Sigmoid colon (tissue), 7 donors: Measurements from ENCODE around the gene UBR2. TPM values are rescaled to one million over a fixed set of nuclear protein-coding genes. Genes with fewer than 3 reads are reported as not detected.
"Not testable (repeated sequence)": the region's sequence is repeated elsewhere in the genome, so short reads cannot be mapped to it uniquely, and the experiment has no call there.

Experiments
- DNase-seq: peaks from one replicate; pipeline ENCODE4 v3.0.0-alpha.2; 2019
- H3K27ac ChIP-seq, 4 donors: fragments of 200-600 bp; sonication (generic); one replicate each; pipeline ENCODE4 v1.5.1; 2016 to 2019; ENCODE audit warnings: mild to moderate bottlenecking in 1 of 4
- H3K27me3 ChIP-seq, 3 donors: fragments of 200-600 bp; sonication (generic); one replicate each; pipeline ENCODE4 v1.5.1; 2019; ENCODE audit warnings: mild to moderate bottlenecking in 1 of 3
- H3K36me3 ChIP-seq, 4 donors: fragments of 200-600 bp; sonication (generic); one replicate each; pipeline ENCODE4 v1.5.1; 2016 to 2019
- H3K4me1 ChIP-seq, 4 donors: fragments of 200-600 bp; sonication (generic); one replicate each; pipeline ENCODE4 v1.5.1; 2017 to 2019
- H3K4me3 ChIP-seq, 4 donors: fragments of 200-600 bp; sonication (generic); one replicate each; pipeline ENCODE4 v1.5.1; 2017 to 2019; ENCODE audit warnings: mild to moderate bottlenecking in 2 of 4, moderate library complexity in 1 of 4
- H3K9me3 ChIP-seq, 4 donors: fragments of 200-600 bp in 3 of 4; sonication (generic) in 3 of 4; one replicate each; pipeline versions ENCODE4 v1.5.1 to v1.6.1; 2013 to 2019
- CTCF ChIP-seq, 4 experiments: fragments of 450-650 bp in 3 of 4; fragments of 200-600 bp in 1 of 4; IDR thresholded peaks; one replicate each; pipeline ENCODE4 v1.5.1; 2016 to 2019; ENCODE audit warnings: antibody characterized with exemption in 4 of 4, mild to moderate bottlenecking in 3 of 4, moderate library complexity in 2 of 4
- EP300 ChIP-seq, 4 donors: sonication (generic); formaldehyde crosslinking; IDR thresholded peaks; one replicate each; pipeline ENCODE4 v1.6.1; 2017; ENCODE audit warnings: antibody characterized with exemption in 4 of 4
- POLR2A ChIP-seq, 2 donors: fragments of 450-650 bp; IDR thresholded peaks; one replicate each; pipeline ENCODE4 v1.6.1; 2016; ENCODE audit warnings: antibody characterized with exemption in 2 of 2, mild to moderate bottlenecking in 2 of 2, moderate library complexity in 2 of 2
- POLR2AphosphoS5 ChIP-seq, 4 donors: sonication (generic); formaldehyde crosslinking; IDR thresholded peaks; one replicate each; pipeline ENCODE4 v1.6.1; 2017; ENCODE audit warnings: antibody characterized with exemption in 4 of 4
- WGBS, 2 donors: extraction: QIAGEN DNeasy Blood & Tissue Kit; methylation state at CpG; one replicate each; pipeline ENCODE4 v1.1.7; 2013; 5-methylcytosine and 5-hydroxymethylcytosine counted together
- intact Hi-C: fragments of 100-400 bp; cut with DNase I; formaldehyde crosslinking; loops from one replicate; pipeline ENCODE4 v1.15.1; 2023
- polyA plus RNA-seq, 3 donors: library from polyadenylated mRNA; stranded (reverse); fragments of 200-250 nt; gene quantifications; one replicate each; pipeline ENCODE4 v1.2.3, GENCODE V29; 2013
- total RNA-seq, 4 donors: library from RNA; depleted of rRNA; stranded (reverse); fragments of >200 nt; gene quantifications; one replicate each; pipeline ENCODE4 v1.1.0, GENCODE V29; 2016
- donor health status: healthy with polysubstance abuse.
- donor health status: Bipolar disorder and iron deficiency.
- donor health status: healthy.

Gene UBR2
- total and polyA plus RNA-seq, 7 donors = 6.6 to 34.3 (median 30.4) TPM

GRCh38 chr6:42661540-42662153, 97.8 kb downstream of the UBR2 start:
- TF ChIP-seq CTCF (IDR thresholded peaks at IDR 0.05) (peak; percentile 67 to 88 (median 87)), EP300 (IDR thresholded peaks at IDR 0.05) (no peak)

GRCh38 chr6:42664718-42665117, 100.9 kb downstream of the UBR2 start:
- TF ChIP-seq POLR2AphosphoS5 (IDR thresholded peaks at IDR 0.05) = no peak
- Histone ChIP-seq H3K4me1 (peaks cover 0 to 7% (median 0%) of the 10 kb centered on the region in 4 donors), H3K27me3 (no peaks in the 10 kb centered on the region), H3K36me3 (peaks cover 7 to 91% (median 39%) of the 10 kb centered on the region in 4 donors), H3K9me3 (no peaks in the 10 kb centered on the region), H3K27ac (no peak overlapping the region), H3K4me3 (no peak overlapping the region)
- DNase-seq = no peak
- WGBS, 2 donors = 93 to 95% methylated on average over 2 of the region's 2 CpGs
- intact Hi-C loops = no loop called here

More at GRCh38 chr6:42661540-42662153, 97.8 kb downstream of the UBR2 start:
- no peaks in the 10 kb centered on the region for H3K9me3 ChIP-seq
- H3K4me1 ChIP-seq = peaks cover 0 to 7% (median 0%) of the 10 kb centered on the region in 4 donors
- 0 to 1% methylated on average over 5 of the region's 5 CpGs for WGBS, 2 donors
- peaks cover 8 to 93% (median 43%) of the 10 kb centered on the region in 4 donors for H3K36me3 ChIP-seq
- peak; percentile 90 for DNase-seq
- no peaks in the 10 kb centered on the region for H3K27me3 ChIP-seq
- peak overlapping the region in 1 of 4 donors; percentile 3 for H3K27ac ChIP-seq
- H3K4me3 ChIP-seq = no peak overlapping the region
- intact Hi-C loops = loop anchor here (1.0 to 2.0 kb wide), 3 partner anchors 65 to 238 kb away; no protein-coding TSS in a partner anchor

- H3K27ac ChIP-seq = not testable (repeated sequence)
- WGBS, 2 donors = 74 to 88% methylated on average over 6 of the region's 6 CpGs
Measured at GRCh38 chr6:42674368-42674767, 110.5 kb downstream of the UBR2 start.

GRCh38 chr6:42674780-42675179, 111.0 kb downstream of the UBR2 start:
- Histone ChIP-seq H3K27me3 (no peaks in the 10 kb centered on the region), H3K4me3 (no peak overlapping the region), H3K36me3 (peaks cover 27 to 100% (median 83%) of the 10 kb centered on the region in 4 donors), H3K9me3 (no peaks in the 10 kb centered on the region), H3K4me1 (no peaks in the 10 kb centered on the region), H3K27ac (no peak overlapping the region)
- DNase-seq = no peak
- intact Hi-C loops = no loop called here
- no peak for TF ChIP-seq CTCF (IDR thresholded peaks at IDR 0.05)
- TF ChIP-seq POLR2A (IDR thresholded peaks at IDR 0.05) = no peak
- TF ChIP-seq EP300 (IDR thresholded peaks at IDR 0.05) = no peak
- TF ChIP-seq POLR2AphosphoS5 (IDR thresholded peaks at IDR 0.05) = no peak
- WGBS, 2 donors = 89 to 97% methylated on average over 3 of the region's 3 CpGs

More at GRCh38 chr6:42674368-42674767, 110.5 kb downstream of the UBR2 start:
- H3K4me3 ChIP-seq, intact Hi-C loops, DNase-seq, H3K27me3 ChIP-seq, H3K9me3 ChIP-seq, H3K4me1 ChIP-seq: not testable (repeated sequence)
- H3K36me3 ChIP-seq = peaks cover 27 to 100% (median 84%) of the 10 kb centered on the region in 4 donors

- no peak for DNase-seq
- Histone ChIP-seq H3K36me3 (peaks cover 19 to 100% (median 65%) of the 10 kb centered on the region in 4 donors), H3K27me3 (no peaks in the 10 kb centered on the region), H3K4me1 (no peaks in the 10 kb centered on the region), H3K27ac (no peak overlapping the region), H3K9me3 (no peaks in the 10 kb centered on the region), H3K4me3 (no peak overlapping the region)
- intact Hi-C loops = no loop called here
- 96 to 97% methylated on average over 5 of the region's 5 CpGs for WGBS, 2 donors
- TF ChIP-seq CTCF (IDR thresholded peaks at IDR 0.05) (no peak), POLR2AphosphoS5 (IDR thresholded peaks at IDR 0.05) (no peak), POLR2A (IDR thresholded peaks at IDR 0.05) (no peak), EP300 (IDR thresholded peaks at IDR 0.05) (no peak)
Measured at GRCh38 chr6:42679358-42679757, 115.5 kb downstream of the UBR2 start.

GRCh38 chr6:42688281-42688680, 124.5 kb downstream of the UBR2 start:
- H3K27ac ChIP-seq = no peak overlapping the region
- no peaks in the 10 kb centered on the region for H3K27me3 ChIP-seq
- H3K9me3 ChIP-seq = no peaks in the 10 kb centered on the region
- no peak overlapping the region for H3K4me3 ChIP-seq
- 87 to 94% methylated on average over 3 of the region's 3 CpGs for WGBS, 2 donors
- no peak for DNase-seq
- H3K36me3 ChIP-seq = peaks cover 25 to 95% (median 57%) of the 10 kb centered on the region in 4 donors
- intact Hi-C loops = no loop called here
- peaks cover 0 to 16% (median 14%) of the 10 kb centered on the region in 4 donors for H3K4me1 ChIP-seq
- TF ChIP-seq CTCF (IDR thresholded peaks at IDR 0.05) = no peak
- TF ChIP-seq EP300 (IDR thresholded peaks at IDR 0.05) = no peak
- TF ChIP-seq POLR2AphosphoS5 (IDR thresholded peaks at IDR 0.05) = no peak
- no peak for TF ChIP-seq POLR2A (IDR thresholded peaks at IDR 0.05)
